ENCODE measurements around the gene JPH4. TPM values are rescaled to one million over a fixed set of nuclear protein-coding genes. Genes with fewer than 3 reads are reported as not detected.

Gene JPH4
- total and polyA plus RNA-seq, 2 donors (not counting 1 experiment from before 2014, with no cell fraction given), result not detected

- H2AFZ ChIP-seq (ENCODE audit: low read length), result no peak overlapping the region
- no peaks in the 10 kb centered on the region for H3K36me3 ChIP-seq (ENCODE audit: control insufficient read depth, insufficient read depth, low read length)
- no peak overlapping the region for H3K9ac ChIP-seq (ENCODE audit: insufficient read depth, low read length)
- no peak overlapping the region for H3K27ac ChIP-seq (ENCODE audit: insufficient read depth, low read length)
- no peak overlapping the region for H3K4me3 ChIP-seq (replicated peaks in 1 of 4; ENCODE audit: control extremely low read depth in 1 of 4, insufficient read depth in 1 of 4, low read depth in 3 of 4, low read length in 4 of 4)
- no peaks in the 10 kb centered on the region for H3K4me1 ChIP-seq (ENCODE audit: control insufficient read depth, extremely low read depth, insufficient read depth, low read length)
- no peaks in the 10 kb centered on the region for H4K20me1 ChIP-seq (ENCODE audit: control insufficient read depth, extremely low read depth, insufficient read depth, low read length)
- TF ChIP-seq CTCF (conservative IDR thresholded peaks at IDR 0.05 in 1 of 2, IDR thresholded peaks at IDR 0.05 in 1 of 2; ENCODE audit: low read depth in 1 of 2, low read length in 2 of 2), result no peak
- no peak for TF ChIP-seq EZH2 (IDR thresholded peaks at IDR 0.05; ENCODE audit: low read length, missing control alignments)
- H3K9me3 ChIP-seq (ENCODE audit: control insufficient read depth, insufficient read depth, low read depth, low read length), result no peaks in the 10 kb centered on the region
- DNase-seq (ENCODE audit: low read depth in 2 of 2), result no peak
- no peak overlapping the region for H3K4me2 ChIP-seq (ENCODE audit: extremely low read depth, insufficient read depth, low read length)
- no peaks in the 10 kb centered on the region for H3K79me2 ChIP-seq (ENCODE audit: control insufficient read depth, insufficient read depth, low read length)
- no peaks in the 10 kb centered on the region for H3K27me3 ChIP-seq (ENCODE audit: control insufficient read depth, insufficient read depth, low read length)
Measured at GRCh38 chr14:23618415-23618988, 39.9 kb upstream of the JPH4 start.

- no peak overlapping the region for H3K9ac ChIP-seq (ENCODE audit: insufficient read depth, low read length)
- H2AFZ ChIP-seq (ENCODE audit: low read length), result no peak overlapping the region
- no peaks in the 10 kb centered on the region for H3K36me3 ChIP-seq (ENCODE audit: control insufficient read depth, insufficient read depth, low read length)
- DNase-seq (ENCODE audit: low read depth in 2 of 2), result no peak
- no peaks in the 10 kb centered on the region for H3K79me2 ChIP-seq (ENCODE audit: control insufficient read depth, insufficient read depth, low read length)
- no peaks in the 10 kb centered on the region for H3K27me3 ChIP-seq (ENCODE audit: control insufficient read depth, insufficient read depth, low read length)
- H3K4me2 ChIP-seq (ENCODE audit: extremely low read depth, insufficient read depth, low read length), result no peak overlapping the region
- no peak overlapping the region for H3K27ac ChIP-seq (ENCODE audit: insufficient read depth, low read length)
- H4K20me1 ChIP-seq (ENCODE audit: control insufficient read depth, extremely low read depth, insufficient read depth, low read length), result no peaks in the 10 kb centered on the region
- no peaks in the 10 kb centered on the region for H3K4me1 ChIP-seq (ENCODE audit: control insufficient read depth, extremely low read depth, insufficient read depth, low read length)
- H3K9me3 ChIP-seq (ENCODE audit: control insufficient read depth, insufficient read depth, low read depth, low read length), result no peaks in the 10 kb centered on the region
- no peak for TF ChIP-seq CTCF (conservative IDR thresholded peaks at IDR 0.05 in 1 of 2, IDR thresholded peaks at IDR 0.05 in 1 of 2; ENCODE audit: low read depth in 1 of 2, low read length in 2 of 2)
- TF ChIP-seq EZH2 (IDR thresholded peaks at IDR 0.05; ENCODE audit: low read length, missing control alignments), result no peak
- no peak overlapping the region for H3K4me3 ChIP-seq (replicated peaks in 1 of 4; ENCODE audit: control extremely low read depth in 1 of 4, insufficient read depth in 1 of 4, low read depth in 3 of 4, low read length in 4 of 4)
Measured at GRCh38 chr14:23617539-23617938, 38.9 kb upstream of the JPH4 start.

- H3K27me3 ChIP-seq (ENCODE audit: control insufficient read depth, insufficient read depth, low read length), result no peaks in the 10 kb centered on the region
- H3K9me3 ChIP-seq (ENCODE audit: control insufficient read depth, insufficient read depth, low read depth, low read length), result no peaks in the 10 kb centered on the region
- TF ChIP-seq CTCF (conservative IDR thresholded peaks at IDR 0.05 in 1 of 2, IDR thresholded peaks at IDR 0.05 in 1 of 2; ENCODE audit: low read depth in 1 of 2, low read length in 2 of 2), result no peak
- TF ChIP-seq EZH2 (IDR thresholded peaks at IDR 0.05; ENCODE audit: low read length, missing control alignments), result no peak
- H4K20me1 ChIP-seq (ENCODE audit: control insufficient read depth, extremely low read depth, insufficient read depth, low read length), result no peaks in the 10 kb centered on the region
- no peak for DNase-seq (ENCODE audit: low read depth in 2 of 2)
- no peaks in the 10 kb centered on the region for H3K36me3 ChIP-seq (ENCODE audit: control insufficient read depth, insufficient read depth, low read length)
- H3K9ac ChIP-seq (ENCODE audit: insufficient read depth, low read length), result no peak overlapping the region
- H3K79me2 ChIP-seq (ENCODE audit: control insufficient read depth, insufficient read depth, low read length), result no peaks in the 10 kb centered on the region
- no peak overlapping the region for H3K4me3 ChIP-seq (replicated peaks in 1 of 4; ENCODE audit: control extremely low read depth in 1 of 4, insufficient read depth in 1 of 4, low read depth in 3 of 4, low read length in 4 of 4)
- no peak overlapping the region for H3K27ac ChIP-seq (ENCODE audit: insufficient read depth, low read length)
- H3K4me1 ChIP-seq (ENCODE audit: control insufficient read depth, extremely low read depth, insufficient read depth, low read length), result no peaks in the 10 kb centered on the region
- H2AFZ ChIP-seq (ENCODE audit: low read length), result no peak overlapping the region
- no peak overlapping the region for H3K4me2 ChIP-seq (ENCODE audit: extremely low read depth, insufficient read depth, low read length)
Measured at GRCh38 chr14:23615856-23616255, 37.3 kb upstream of the JPH4 start.
